ENCODE measurements around the gene BCAS1.
"Not testable (repeated sequence)": the region's sequence is repeated elsewhere in the genome, so short reads cannot be mapped to it uniquely, and the experiment has no call there.

Gene BCAS1

DNA sequence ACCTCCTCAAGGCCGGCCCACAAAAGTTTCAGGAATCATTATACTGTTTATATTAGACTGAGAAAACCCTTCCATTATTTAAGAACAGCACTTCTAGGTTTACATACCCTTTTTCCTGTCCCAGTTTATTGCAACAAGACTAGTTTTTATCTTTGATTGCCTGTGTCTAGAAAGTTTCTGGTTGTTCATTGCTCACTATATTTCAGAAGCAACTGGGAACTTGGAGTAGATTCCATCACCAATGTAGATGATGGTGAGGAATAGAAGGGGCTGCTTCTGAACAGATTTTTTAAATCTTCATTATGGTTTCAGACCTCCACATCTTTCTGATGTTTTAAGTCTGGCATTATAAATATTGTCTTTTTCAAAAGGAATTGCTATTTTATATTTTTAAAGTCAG, 93.0 kb downstream of the BCAS1 start:
- H3K27me3 ChIP-seq (ENCODE audit: insufficient read depth, low read length), result no peaks in the 10 kb centered on the region
- no peaks in the 10 kb centered on the region for H3K4me1 ChIP-seq (ENCODE audit: insufficient read depth, low read length, severe bottlenecking)
- H3K79me2 ChIP-seq (ENCODE audit: insufficient read depth, low read length), result no peaks in the 10 kb centered on the region
- no peaks in the 10 kb centered on the region for H3F3A ChIP-seq (ENCODE audit: insufficient read depth, low read length)
- no peaks in the 10 kb centered on the region for H3K36me3 ChIP-seq (ENCODE audit: insufficient read depth, low read length)
- no peak overlapping the region for H3K27ac ChIP-seq (ENCODE audit: low read depth, low read length, poor library complexity, severe bottlenecking)
- H3K4me3 ChIP-seq (ENCODE audit: low read depth, low read length, poor library complexity, severe bottlenecking), result no peak overlapping the region
- H3K9me2 ChIP-seq (ENCODE audit: low read depth, low read length), result no peaks in the 10 kb centered on the region
- peaks cover 14% of the 10 kb centered on the region for H3K9me3 ChIP-seq (ENCODE audit: low read length)
- H2AFZ ChIP-seq (ENCODE audit: low read length), result no peak overlapping the region
- no peak overlapping the region for H3K4me2 ChIP-seq (ENCODE audit: low read length)
- H4K20me1 ChIP-seq (ENCODE audit: insufficient read depth, low read length), result no peaks in the 10 kb centered on the region
- no peak overlapping the region for H3K9ac ChIP-seq (ENCODE audit: low read length)
- TF ChIP-seq EZH2 (IDR thresholded peaks at IDR 0.05; ENCODE audit: borderline replicate concordance, low read length), result no peak
- no peak for TF ChIP-seq CTCF (IDR thresholded peaks at IDR 0.05; ENCODE audit: low read length)

- Histone ChIP-seq H3K79me2 (ENCODE audit: insufficient read depth, low read length) (no peaks in the 10 kb centered on the region), H3K4me1 (ENCODE audit: insufficient read depth, low read length, severe bottlenecking) (no peaks in the 10 kb centered on the region), H3K9me3 (ENCODE audit: low read length) (peaks cover 14% of the 10 kb centered on the region), H3K9ac (ENCODE audit: low read length) (no peak overlapping the region), H3K36me3 (ENCODE audit: insufficient read depth, low read length) (no peaks in the 10 kb centered on the region), H3K4me2 (ENCODE audit: low read length) (no peak overlapping the region), H2AFZ (ENCODE audit: low read length) (no peak overlapping the region), H3K27me3 (ENCODE audit: insufficient read depth, low read length) (no peaks in the 10 kb centered on the region; the same call in 1 of the 2 replicates), H4K20me1 (ENCODE audit: insufficient read depth, low read length) (no peaks in the 10 kb centered on the region), H3K27ac (ENCODE audit: low read depth, low read length, poor library complexity, severe bottlenecking) (no peak overlapping the region), H3F3A (ENCODE audit: insufficient read depth, low read length) (no peaks in the 10 kb centered on the region), H3K9me2 (ENCODE audit: low read depth, low read length) (no peaks in the 10 kb centered on the region), H3K4me3 (ENCODE audit: low read depth, low read length, poor library complexity, severe bottlenecking) (no peak overlapping the region)
- TF ChIP-seq CTCF (IDR thresholded peaks at IDR 0.05; ENCODE audit: low read length) (no peak), EZH2 (IDR thresholded peaks at IDR 0.05; ENCODE audit: borderline replicate concordance, low read length) (no peak)
Measured at GRCh38 chr20:53975761-53976160, 94.6 kb downstream of the BCAS1 start.

DNA sequence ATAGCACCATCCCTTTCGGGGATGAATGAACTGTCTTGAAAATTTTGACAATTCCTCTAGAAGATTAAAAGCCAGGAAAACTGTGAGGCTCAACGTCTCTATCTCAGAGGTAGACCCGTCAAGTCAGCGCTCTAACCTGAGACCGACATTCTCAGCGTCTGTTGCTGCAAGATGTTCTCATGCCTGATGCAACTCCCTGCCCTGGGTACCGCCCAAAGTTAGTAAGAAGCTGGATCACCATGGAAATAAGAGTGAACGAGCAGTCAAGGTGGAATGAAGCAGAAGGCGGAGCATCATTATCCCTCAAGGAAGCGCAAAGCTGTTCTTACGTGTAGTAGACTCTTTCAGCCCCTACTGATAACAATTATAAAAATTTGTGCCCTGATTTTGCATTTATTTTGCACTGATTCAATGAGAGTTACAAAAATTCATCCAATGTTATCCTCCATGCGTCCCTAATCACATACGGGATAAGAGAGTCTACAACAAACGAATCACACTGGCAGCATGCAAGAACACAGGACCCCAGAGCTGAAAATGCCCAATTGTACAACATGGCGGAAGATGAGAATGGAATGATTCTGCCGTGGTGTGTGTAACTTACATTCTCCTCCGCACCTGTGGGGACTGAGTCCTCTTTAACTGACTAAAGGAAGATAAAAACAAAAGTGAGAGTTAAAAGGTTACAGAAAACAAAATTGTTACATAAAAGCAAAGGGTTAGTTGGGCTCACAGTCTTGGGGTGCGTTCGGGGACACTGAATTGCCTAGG, 95.4 kb downstream of the BCAS1 start:
- TF ChIP-seq CTCF (IDR thresholded peaks at IDR 0.05; ENCODE audit: low read length) (no peak), EZH2 (IDR thresholded peaks at IDR 0.05; ENCODE audit: borderline replicate concordance, low read length) (no peak)
- no peaks in the 10 kb centered on the region for H3F3A ChIP-seq (ENCODE audit: insufficient read depth, low read length)
- no peaks in the 10 kb centered on the region for H3K79me2 ChIP-seq (ENCODE audit: insufficient read depth, low read length)
- H3K27me3 ChIP-seq (ENCODE audit: insufficient read depth, low read length), result no peaks in the 10 kb centered on the region; the same call in 1 of the 2 replicates
- H4K20me1 ChIP-seq (ENCODE audit: insufficient read depth, low read length), result no peaks in the 10 kb centered on the region
- H3K4me3 ChIP-seq (ENCODE audit: low read depth, low read length, poor library complexity, severe bottlenecking), result no peak overlapping the region
- H3K36me3 ChIP-seq (ENCODE audit: insufficient read depth, low read length), result no peaks in the 10 kb centered on the region
- no peak overlapping the region for H3K9ac ChIP-seq (ENCODE audit: low read length)
- no peak overlapping the region for H3K27ac ChIP-seq (ENCODE audit: low read depth, low read length, poor library complexity, severe bottlenecking)
- H2AFZ ChIP-seq (ENCODE audit: low read length), result no peak overlapping the region
- peaks cover 14% of the 10 kb centered on the region for H3K9me3 ChIP-seq (ENCODE audit: low read length)
- no peak overlapping the region for H3K4me2 ChIP-seq (ENCODE audit: low read length)
- H3K9me2 ChIP-seq (ENCODE audit: low read depth, low read length), result no peaks in the 10 kb centered on the region
- no peaks in the 10 kb centered on the region for H3K4me1 ChIP-seq (ENCODE audit: insufficient read depth, low read length, severe bottlenecking)

- H3K27me3 ChIP-seq (ENCODE audit: insufficient read depth, low read length); H3K27ac ChIP-seq (ENCODE audit: low read depth, low read length, poor library complexity, severe bottlenecking); H2AFZ ChIP-seq (ENCODE audit: low read length); H3K9me2 ChIP-seq (ENCODE audit: low read depth, low read length); H3K4me3 ChIP-seq (ENCODE audit: low read depth, low read length, poor library complexity, severe bottlenecking); H3K4me2 ChIP-seq (ENCODE audit: low read length); H3K79me2 ChIP-seq (ENCODE audit: insufficient read depth, low read length); H4K20me1 ChIP-seq (ENCODE audit: insufficient read depth, low read length); H3F3A ChIP-seq (ENCODE audit: insufficient read depth, low read length); H3K36me3 ChIP-seq (ENCODE audit: insufficient read depth, low read length); H3K4me1 ChIP-seq (ENCODE audit: insufficient read depth, low read length, severe bottlenecking); H3K9ac ChIP-seq (ENCODE audit: low read length): not testable (repeated sequence)
- H3K9me3 ChIP-seq (ENCODE audit: low read length), result peaks cover 14% of the 10 kb centered on the region
Measured at GRCh38 chr20:53973882-53974281, 96.5 kb downstream of the BCAS1 start.
